Measurements from ENCODE around the gene MEIOSIN. TPM values are rescaled to one million over a fixed set of nuclear protein-coding genes. Genes with fewer than 3 reads are reported as not detected.

MEIOSIN gene
- total RNA-seq, 1 donor from 2014 or later, result not detected

GRCh38 chr19:45764945-45765701 is 31.9 kb downstream of the MEIOSIN start:
- no peak for DNase-seq (ENCODE audit: low read depth in 2 of 2)

GRCh38 chr19:45765702-45766295 is 32.6 kb downstream of the MEIOSIN start:
- DNase-seq (ENCODE audit: low read depth in 2 of 2), result no peak

GRCh38 chr19:45766296-45766868 is 33.1 kb downstream of the MEIOSIN start:
- DNase-seq (ENCODE audit: low read depth in 2 of 2), result no peak

- peak in 1 of 2 donors; percentile 30 for DNase-seq (ENCODE audit: low read depth in 2 of 2)
Measured at GRCh38 chr19:45766869-45767346, 33.7 kb downstream of the MEIOSIN start.

GRCh38 chr19:45767410-45767880 is 34.2 kb downstream of the MEIOSIN start:
- peak; percentile 58 to 61 for DNase-seq (ENCODE audit: low read depth in 2 of 2)

- peak; percentile 72 to 76 for DNase-seq (ENCODE audit: low read depth in 2 of 2)
Measured at GRCh38 chr19:45767881-45768654, 34.8 kb downstream of the MEIOSIN start.

GRCh38 chr19:45768655-45768983 is 35.4 kb downstream of the MEIOSIN start:
- peak in 1 of 2 donors; percentile 53 for DNase-seq (ENCODE audit: low read depth in 2 of 2)

- DNase-seq (ENCODE audit: low read depth in 2 of 2), result peak; percentile 99 to 100
Measured at GRCh38 chr19:45768984-45769782, 35.9 kb downstream of the MEIOSIN start, which contains the start of gene SIX5. Gene SIX5 (minus strand): TSS chr19:45769252. CDS start chr19:45768844, 408 bp downstream.

- no peak for DNase-seq (ENCODE audit: low read depth in 2 of 2)
Measured at GRCh38 chr19:45769821-45770191, 36.6 kb downstream of the MEIOSIN start.

- DNase-seq (ENCODE audit: low read depth in 2 of 2), result peak; percentile 99 to 100
Measured at GRCh38 chr19:45770192-45771101, 37.2 kb downstream of the MEIOSIN start.

- no peak for DNase-seq (ENCODE audit: low read depth in 2 of 2)
Measured at GRCh38 chr19:45771311-45771933, 38.2 kb downstream of the MEIOSIN start.

GRCh38 chr19:45772130-45772840 is 39.0 kb downstream of the MEIOSIN start:
- DNase-seq (ENCODE audit: low read depth in 2 of 2), result no peak

- no peak for DNase-seq (ENCODE audit: low read depth in 2 of 2)
Measured at GRCh38 chr19:45772912-45773311, 39.7 kb downstream of the MEIOSIN start.

GRCh38 chr19:45773384-45773783 is 40.1 kb downstream of the MEIOSIN start:
- DNase-seq (ENCODE audit: low read depth in 2 of 2), result peak in 1 of 2 donors; percentile 28

- no peak for DNase-seq (ENCODE audit: low read depth in 2 of 2)
Measured at GRCh38 chr19:45774765-45775164, 41.5 kb downstream of the MEIOSIN start.

GRCh38 chr19:45777395-45777961 is 44.2 kb downstream of the MEIOSIN start:
- DNase-seq (ENCODE audit: low read depth in 2 of 2), result no peak

- no peak for DNase-seq (ENCODE audit: low read depth in 2 of 2)
Measured at GRCh38 chr19:45778010-45778661, 44.9 kb downstream of the MEIOSIN start.
